GM06990 (cell line): ENCODE measurements around the gene OSM.

ENCODE experiments used
- DNase-seq: peaks from one replicate; pipeline ENCODE4 v3.0.0-alpha.2; 2011; ENCODE audit not compliant: insufficient read length; ENCODE audit errors: extremely low read depth
- H3K27me3 ChIP-seq: replicated peaks from 2 replicates; pipeline ENCODE4 v1.6.0; 2011; ENCODE audit warnings: low read length; ENCODE audit not compliant: control insufficient read depth, insufficient read depth
- H3K36me3 ChIP-seq: 2 replicates; pipeline ENCODE4 v1.5.1; 2011; ENCODE audit warnings: low read length; ENCODE audit not compliant: control insufficient read depth, insufficient read depth
- H3K4me3 ChIP-seq: replicated peaks from 2 replicates; pipeline ENCODE4 v1.5.1; 2011; ENCODE audit warnings: low read depth, mild to moderate bottlenecking, control low read depth, low read length
- CTCF ChIP-seq: IDR thresholded peaks from 2 replicates; pipeline ENCODE4 v1.5.1; 2011; ENCODE audit warnings: low read length, control low read depth, mild to moderate bottlenecking, inconsistent platforms; ENCODE audit not compliant: insufficient read depth, poor library complexity, severe bottlenecking

OSM gene

DNA sequence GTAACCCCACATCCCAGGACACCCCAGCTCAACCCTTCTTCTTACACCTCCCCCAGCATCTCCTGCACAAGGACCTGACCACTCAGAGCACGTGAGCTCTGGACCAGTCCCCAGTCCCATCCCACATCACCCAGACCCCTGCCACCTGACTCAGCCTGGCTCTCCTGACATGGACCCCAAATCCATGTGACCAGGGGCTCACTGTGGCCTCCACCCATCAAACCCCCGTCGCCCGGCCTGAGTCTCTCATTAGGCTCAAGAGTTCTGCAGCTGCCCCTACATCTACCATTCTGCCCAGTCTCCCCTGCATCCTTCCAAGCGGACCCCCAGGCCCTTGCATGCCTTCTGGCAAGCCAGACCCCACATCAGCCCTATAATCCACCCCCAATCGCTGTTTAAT lies 18.2 kb downstream of the OSM start:
- DNase-seq, result no peak
- H3K36me3 ChIP-seq, result no peaks in the 10 kb centered on the region
- no peak for TF ChIP-seq CTCF
- H3K27me3 ChIP-seq, result no peaks in the 10 kb centered on the region
- H3K4me3 ChIP-seq, result no peak overlapping the region

DNA sequence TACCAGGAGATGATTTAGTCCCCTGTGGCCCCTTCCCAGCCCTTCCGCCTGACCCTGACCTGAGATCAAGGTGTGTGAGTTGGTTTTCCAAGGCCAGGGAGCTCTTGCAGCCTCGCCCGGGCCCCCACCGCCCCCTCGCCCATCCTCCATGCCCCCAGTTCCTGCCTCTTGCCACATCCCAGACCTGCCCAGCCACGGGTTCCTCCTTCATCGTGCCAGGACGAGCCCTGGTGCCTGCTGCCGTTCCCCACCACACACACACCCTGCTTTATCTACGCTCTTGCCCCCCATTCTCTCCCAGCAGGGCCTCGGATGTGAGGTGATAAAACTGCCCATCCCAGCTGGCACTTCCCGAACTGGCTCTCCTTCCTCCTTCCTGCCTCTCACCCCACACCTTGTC lies 18.7 kb downstream of the OSM start:
- H3K27me3 ChIP-seq, result no peaks in the 10 kb centered on the region
- TF ChIP-seq CTCF, result no peak
- no peak for DNase-seq
- H3K36me3 ChIP-seq, result no peaks in the 10 kb centered on the region
- H3K4me3 ChIP-seq, result no peak overlapping the region

DNA sequence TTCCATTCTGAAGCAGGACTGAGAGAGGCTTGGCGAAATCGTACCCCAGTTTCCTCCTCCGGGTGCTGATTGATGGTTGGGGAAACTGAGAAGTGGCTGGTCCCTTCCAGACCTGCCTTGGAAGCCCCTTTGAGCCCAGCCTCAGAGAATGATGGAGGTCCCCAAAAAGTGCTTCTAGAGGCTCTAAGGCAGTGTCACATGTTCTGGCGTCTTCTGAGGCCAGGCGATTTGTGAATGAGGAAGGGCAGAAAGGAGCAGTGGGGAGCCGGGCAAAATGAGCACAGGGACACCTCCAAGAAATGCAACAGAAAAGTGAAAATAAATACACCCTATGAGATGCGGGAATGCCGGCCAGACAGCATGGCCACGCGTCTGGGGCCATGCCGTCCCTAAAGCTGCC lies 19.1 kb downstream of the OSM start:
- no peaks in the 10 kb centered on the region for H3K27me3 ChIP-seq
- no peak overlapping the region for H3K4me3 ChIP-seq
- no peak for DNase-seq
- TF ChIP-seq CTCF, result no peak
- peaks cover 1% of the 10 kb centered on the region; the same call in 1 of the 2 replicates for H3K36me3 ChIP-seq

GRCh38 chr22:30246814-30247376 lies 19.8 kb downstream of the OSM start:
- no peaks in the 10 kb centered on the region for H3K27me3 ChIP-seq
- no peak for DNase-seq
- H3K4me3 ChIP-seq, result peak overlapping the region; percentile 63
- peaks cover 1% of the 10 kb centered on the region; the same call in 1 of the 2 replicates for H3K36me3 ChIP-seq
- TF ChIP-seq CTCF, result no peak

GRCh38 chr22:30245985-30246813 lies 20.5 kb downstream of the OSM start, which contains the start of gene LIF:
LIF (minus strand) TSS chr22:30246759; CDS start chr22:30246695, 64 bp downstream.
- DNase-seq, result no peak
- Histone ChIP-seq H3K27me3 (no peaks in the 10 kb centered on the region), H3K36me3 (peaks cover 1% of the 10 kb centered on the region; the same call in 1 of the 2 replicates), H3K4me3 (peak within 1 kb of the TSS; percentile 63)
- TF ChIP-seq CTCF, result no peak
